Aorta (tissue), 5 donors: ENCODE data around the gene NDC1. TPM values are rescaled to one million over a fixed set of nuclear protein-coding genes. Genes with fewer than 3 reads are reported as not detected.

ENCODE experiments used
- ATAC-seq: fragments of 200-7000 bp; cut with Tn5 transposase; one replicate; pipeline ENCODE4 v1.9.1; 2022; ENCODE audit warnings: moderate library complexity; ENCODE audit not compliant: low FRiP score
- DNase-seq, 2 donors: peaks; one replicate each; pipeline ENCODE4 v3.0.0-alpha.2; 2020
- H3K27ac ChIP-seq, 2 donors: one replicate each; pipeline ENCODE4 v1.5.1; 2013; ENCODE audit warnings: low read length in 2 of 2, mild to moderate bottlenecking in 2 of 2, moderate library complexity in 2 of 2, control low read depth in 1 of 2, inconsistent platforms in 1 of 2, low read depth in 1 of 2
- H3K27me3 ChIP-seq, 2 donors: one replicate each; pipeline ENCODE4 v1.6.1; 2013; ENCODE audit warnings: control low read depth in 1 of 2, low read length in 1 of 2, mild to moderate bottlenecking in 1 of 2, moderate library complexity in 1 of 2; ENCODE audit not compliant: insufficient read depth in 2 of 2, control insufficient read depth in 1 of 2
- H3K36me3 ChIP-seq, 2 donors: one replicate each; pipeline ENCODE4 v1.6.1; 2013; ENCODE audit warnings: control low read depth in 1 of 2, low read length in 1 of 2, mild to moderate bottlenecking in 1 of 2; ENCODE audit not compliant: insufficient read depth in 2 of 2, control insufficient read depth in 1 of 2
- H3K4me1 ChIP-seq, 2 donors: one replicate each; pipeline ENCODE4 v1.6.1; 2013; ENCODE audit warnings: low read length in 2 of 2, control low read depth in 1 of 2, mild to moderate bottlenecking in 1 of 2, moderate library complexity in 1 of 2; ENCODE audit not compliant: insufficient read depth in 2 of 2, control insufficient read depth in 1 of 2
- H3K4me3 ChIP-seq, 2 donors: one replicate each; pipeline ENCODE4 v1.5.1; 2013; ENCODE audit warnings: low read length in 2 of 2, control low read depth in 1 of 2, mild to moderate bottlenecking in 1 of 2
- H3K9me3 ChIP-seq: one replicate; pipeline ENCODE4 v1.6.1; 2013; ENCODE audit warnings: mild to moderate bottlenecking, low read length; ENCODE audit not compliant: control insufficient read depth
- WGBS, 2 donors: extraction: QIAGEN DNeasy Blood & Tissue Kit; methylation state at CpG; one replicate each; pipeline ENCODE4 v1.1.7; 2013; 5-methylcytosine and 5-hydroxymethylcytosine counted together
- intact Hi-C, 2 donors: fragments of 100-400 bp; cut with DNase I; formaldehyde crosslinking; loops; one replicate each; pipeline versions ENCODE4 v1.14.2 to v1.15.0; 2022
- polyA plus RNA-seq, 2 donors: library from polyadenylated mRNA; stranded (reverse); fragments of 200-250 nt; gene quantifications; one replicate each; pipeline ENCODE4 v1.2.3, GENCODE V29; 2013
- total RNA-seq, 2 donors: library from RNA; stranded (reverse); fragmentation: NEBNext Ultra II Directional; extraction: Animal tissue kit (Norgen Biotek cat#: 25700); gene quantifications; one replicate each; pipeline ENCODE4 v1.2.1, GENCODE V29; 2021
- donor health status: healthy with polysubstance abuse.
- donor health status: Bipolar disorder and iron deficiency.
- donor health status: DM: no; HTN: no; CAD: no.
- donor health status: DM: no; HTN: no; CAD: no.
- donor health status: DM: yes; HTN: yes; CAD: no.

Gene NDC1
- total and polyA plus RNA-seq, 4 donors, result 2.6 to 6.9 (median 5.1) TPM

DNA sequence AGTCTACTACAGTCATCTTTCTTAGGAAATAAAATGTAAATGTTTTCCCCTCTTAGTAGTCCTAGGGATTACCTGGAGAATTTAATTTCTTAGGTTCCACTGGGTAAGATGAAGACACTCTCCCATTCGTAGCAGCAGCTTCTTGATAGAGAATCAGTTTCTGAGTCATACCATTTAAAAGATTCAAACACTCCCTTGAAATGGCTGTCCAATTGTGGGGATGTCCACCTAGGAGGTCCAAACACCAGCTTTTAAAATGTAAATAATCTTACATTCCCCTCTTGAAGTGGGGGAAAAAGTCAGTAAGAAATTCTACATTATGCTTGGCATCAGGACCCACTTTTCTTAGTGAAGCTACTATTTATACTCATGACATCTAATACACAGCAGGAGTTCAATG lies 37.5 kb downstream of the NDC1 start:
- 91 to 97% methylated on average over 1 of the region's 1 CpG for WGBS, 2 donors
- Histone ChIP-seq H3K36me3 (peaks cover 0 to 4% of the 10 kb centered on the region in 2 donors), H3K9me3 (no peaks in the 10 kb centered on the region), H3K27me3 (no peaks in the 10 kb centered on the region), H3K4me3 (no peak overlapping the region), H3K4me1 (no peaks in the 10 kb centered on the region), H3K27ac (no peak overlapping the region)
- intact Hi-C loops, result no loop called here
- DNase-seq (no peak), ATAC-seq (no peak)

DNA sequence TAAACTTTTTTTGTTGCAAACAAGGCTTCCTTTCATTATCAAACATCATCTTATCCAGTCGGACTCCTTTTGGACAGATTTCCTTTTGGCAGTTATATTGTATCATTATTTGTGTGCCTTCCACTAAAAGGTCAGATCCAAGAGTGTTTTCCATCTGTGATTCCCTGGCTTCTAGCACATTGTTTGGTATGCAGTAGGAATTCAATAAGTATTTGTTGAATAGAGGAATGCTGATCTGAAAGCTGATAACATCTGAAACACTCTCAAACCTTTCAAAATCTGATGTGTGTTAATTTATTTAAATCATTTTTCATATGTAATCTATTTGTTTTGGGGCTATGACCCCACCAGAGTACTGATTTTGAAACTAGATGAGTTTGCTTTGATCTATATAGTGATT lies 39.0 kb downstream of the NDC1 start:
- ATAC-seq (no peak), DNase-seq (no peak)
- Histone ChIP-seq H3K4me3 (no peak overlapping the region), H3K27ac (no peak overlapping the region), H3K36me3 (peaks cover 0 to 3% of the 10 kb centered on the region in 2 donors), H3K9me3 (no peaks in the 10 kb centered on the region), H3K4me1 (no peaks in the 10 kb centered on the region), H3K27me3 (no peaks in the 10 kb centered on the region)
- WGBS, 2 donors, result 52 to 66% methylated on average over 1 of the region's 1 CpG
- intact Hi-C loops, result no loop called here

DNA sequence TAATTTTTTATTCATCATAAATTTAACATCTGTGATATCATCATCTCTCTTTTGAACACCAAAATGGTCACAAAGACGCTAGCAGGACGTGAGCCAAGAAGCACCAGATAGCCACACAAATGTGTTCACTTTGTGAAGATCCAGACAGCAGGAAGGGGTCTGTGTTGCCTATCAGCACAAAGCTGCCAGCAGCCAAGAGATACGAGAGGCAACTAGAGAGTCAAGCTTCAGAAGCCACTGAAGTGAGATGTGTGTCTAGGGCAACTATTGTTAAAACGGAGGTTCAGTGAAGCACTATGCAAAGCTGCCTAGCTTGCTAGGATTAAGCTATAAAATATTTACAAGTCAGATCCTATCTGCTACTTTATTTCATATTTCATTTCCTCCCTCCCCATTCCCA lies 45.3 kb downstream of the NDC1 start:
- DNase-seq (no peak), ATAC-seq (no peak)
- no peaks in the 10 kb centered on the region for H3K9me3 ChIP-seq
- peaks cover 0 to 6% of the 10 kb centered on the region in 2 donors for H3K36me3 ChIP-seq
- no peaks in the 10 kb centered on the region for H3K4me1 ChIP-seq
- 77 to 78% methylated on average over 4 of the region's 4 CpGs for WGBS, 2 donors
- intact Hi-C loops, result no loop called here
- H3K4me3 ChIP-seq, result no peak overlapping the region
- H3K27me3 ChIP-seq, result no peaks in the 10 kb centered on the region
- H3K27ac ChIP-seq, result no peak overlapping the region

DNA sequence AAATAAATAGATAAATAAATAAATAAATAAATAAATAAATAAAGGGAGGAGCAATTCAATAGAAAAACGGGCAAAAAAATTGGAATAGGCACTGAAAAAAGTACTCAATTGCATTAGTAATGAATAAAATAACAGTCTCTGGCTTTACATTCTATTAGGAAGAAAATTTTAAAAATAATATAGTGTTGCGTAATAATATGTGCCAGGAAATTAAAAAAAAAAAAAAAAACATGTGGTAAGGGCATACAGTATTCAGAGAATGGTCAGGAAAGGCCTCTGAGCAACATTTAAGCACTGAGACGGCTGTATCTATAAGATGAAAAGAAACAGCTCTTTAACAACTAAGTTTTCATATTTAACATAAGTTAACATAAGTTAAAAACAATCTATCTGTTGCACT lies 50.4 kb downstream of the NDC1 start:
- no peaks in the 10 kb centered on the region for H3K9me3 ChIP-seq
- peaks cover 0 to under 1% of the 10 kb centered on the region in 2 donors for H3K36me3 ChIP-seq
- H3K27ac ChIP-seq, result no peak overlapping the region
- H3K27me3 ChIP-seq, result no peaks in the 10 kb centered on the region
- intact Hi-C loops, result no loop called here
- WGBS, 2 donors, result 96 to 97% methylated on average over 3 of the region's 3 CpGs
- DNase-seq, result no peak
- no peaks in the 10 kb centered on the region for H3K4me1 ChIP-seq
- ATAC-seq, result no peak
- H3K4me3 ChIP-seq, result no peak overlapping the region

DNA sequence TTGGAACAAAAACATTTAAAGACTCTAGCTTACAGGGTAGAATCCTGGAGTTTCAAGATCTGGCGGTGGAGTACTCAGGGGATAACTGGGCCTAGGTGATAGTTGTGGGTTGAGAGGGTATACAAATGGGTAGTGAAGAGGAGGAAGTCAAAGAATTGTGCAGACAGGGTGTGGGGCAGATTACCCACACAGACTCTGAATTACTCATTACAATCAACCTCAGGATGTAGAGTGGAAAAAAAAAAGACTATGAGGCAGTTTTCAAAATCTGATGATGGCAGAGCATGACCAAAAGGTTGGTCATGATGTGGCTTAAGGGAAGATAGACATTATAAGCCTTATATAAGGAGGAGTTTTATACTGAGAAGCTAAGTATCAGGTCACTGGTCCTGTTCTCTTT lies 55.0 kb downstream of the NDC1 start:
- no peak overlapping the region for H3K27ac ChIP-seq
- intact Hi-C loops, result no loop called here
- H3K4me3 ChIP-seq, result no peak overlapping the region
- H3K27me3 ChIP-seq, result no peaks in the 10 kb centered on the region
- H3K4me1 ChIP-seq, result no peaks in the 10 kb centered on the region
- ATAC-seq (no peak), DNase-seq (no peak)
- 89 to 91% methylated on average over 1 of the region's 1 CpG for WGBS, 2 donors
- peaks cover 0 to 3% of the 10 kb centered on the region in 2 donors for H3K36me3 ChIP-seq
- no peaks in the 10 kb centered on the region for H3K9me3 ChIP-seq

DNA sequence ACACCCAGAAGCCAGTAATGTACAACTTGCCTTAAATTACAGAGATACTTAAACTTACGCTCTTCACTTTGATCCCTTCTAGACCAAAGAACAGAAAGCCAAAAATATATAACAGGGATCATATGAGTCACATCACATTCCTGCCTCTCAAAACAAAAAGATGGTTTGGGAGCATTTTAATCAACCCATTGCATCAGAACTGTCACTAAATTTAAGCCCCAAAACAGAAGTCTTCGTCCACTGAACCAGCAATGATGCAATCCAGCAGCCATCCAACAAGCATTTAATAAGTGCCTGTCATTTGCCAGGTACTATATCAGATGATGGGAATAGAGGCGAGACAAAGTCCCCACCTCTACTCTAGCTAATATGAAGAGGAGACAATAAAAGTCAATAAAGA lies 56.4 kb downstream of the NDC1 start:
- WGBS, 2 donors, result 88 to 90% methylated on average over 3 of the region's 3 CpGs
- Histone ChIP-seq H3K27ac (no peak overlapping the region), H3K4me3 (no peak overlapping the region), H3K27me3 (no peaks in the 10 kb centered on the region), H3K36me3 (peaks cover 0 to 3% of the 10 kb centered on the region in 2 donors), H3K4me1 (no peaks in the 10 kb centered on the region), H3K9me3 (no peaks in the 10 kb centered on the region)
- ATAC-seq, result no peak
- no peak for DNase-seq
- intact Hi-C loops, result no loop called here

DNA sequence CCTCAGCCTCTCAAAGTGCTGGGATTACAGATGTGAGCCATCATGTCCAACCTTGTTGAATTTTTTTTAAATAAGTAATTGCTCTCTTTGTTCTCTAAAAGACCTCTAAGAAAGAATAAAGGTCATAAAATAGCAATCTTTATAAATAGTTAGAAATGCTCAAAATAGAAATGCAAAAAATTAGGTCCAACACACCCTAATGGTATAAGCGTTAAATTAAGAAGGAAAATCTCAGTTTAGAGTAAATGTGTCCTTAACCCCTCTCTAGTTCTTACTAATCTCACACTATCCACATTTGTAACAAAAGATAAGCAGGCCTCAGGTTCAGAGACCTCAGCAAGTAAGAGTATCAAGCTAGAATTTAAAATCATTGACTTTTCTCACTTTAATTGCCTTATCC lies 60.8 kb downstream of the NDC1 start:
- Histone ChIP-seq H3K27me3 (no peaks in the 10 kb centered on the region), H3K27ac (no peak overlapping the region), H3K4me3 (no peak overlapping the region), H3K4me1 (no peaks in the 10 kb centered on the region), H3K9me3 (no peaks in the 10 kb centered on the region), H3K36me3 (peaks cover 0 to 2% of the 10 kb centered on the region in 2 donors)
- ATAC-seq (no peak), DNase-seq (no peak)
- 55 to 97% methylated on average over 1 of the region's 1 CpG for WGBS, 2 donors
- intact Hi-C loops, result no loop called here

DNA sequence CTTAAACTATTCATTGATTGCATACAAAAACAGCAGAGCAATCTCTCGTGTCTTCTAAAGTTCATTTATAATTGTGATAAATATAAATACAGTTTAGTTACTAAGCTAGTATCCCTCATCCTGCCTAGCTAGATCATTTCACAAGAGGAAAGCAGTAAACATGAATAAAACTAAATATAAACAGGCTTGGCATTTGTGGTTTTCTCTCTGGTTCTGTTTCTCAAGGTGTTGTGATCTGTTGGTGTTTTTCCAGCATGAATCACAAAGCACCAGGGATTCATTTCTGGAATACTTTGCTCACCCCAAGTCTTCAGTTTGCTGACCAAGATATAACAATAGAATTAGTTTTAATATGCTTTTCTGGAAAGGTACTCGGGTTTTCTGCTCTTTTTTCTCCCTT lies 66.4 kb downstream of the NDC1 start:
- Histone ChIP-seq H3K4me3 (no peak overlapping the region), H3K36me3 (peaks cover 0 to 4% of the 10 kb centered on the region in 2 donors), H3K27me3 (no peaks in the 10 kb centered on the region), H3K4me1 (no peaks in the 10 kb centered on the region), H3K9me3 (no peaks in the 10 kb centered on the region), H3K27ac (no peak overlapping the region)
- WGBS, 2 donors, result 90 to 92% methylated on average over 2 of the region's 2 CpGs
- DNase-seq, result no peak
- intact Hi-C loops, result no loop called here
- no peak for ATAC-seq

DNA sequence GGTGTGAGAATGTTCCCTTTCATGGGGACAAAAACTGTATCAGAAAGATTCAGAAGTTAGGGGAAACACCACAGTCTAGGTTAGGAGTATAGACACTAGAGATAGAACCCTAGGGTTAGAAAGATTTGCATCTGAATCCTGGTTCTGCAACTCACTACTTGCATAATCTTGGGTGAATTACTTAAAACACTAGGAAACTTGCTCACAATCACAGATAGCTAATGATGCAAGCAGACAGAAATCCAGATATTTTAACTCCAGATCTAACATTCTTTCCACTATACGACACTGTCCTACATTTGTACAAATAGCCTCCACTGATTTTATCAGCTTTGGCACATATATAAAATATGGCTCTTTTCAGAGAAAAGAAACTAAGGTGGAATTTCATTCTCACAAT lies 68.3 kb downstream of the NDC1 start:
- no peaks in the 10 kb centered on the region for H3K9me3 ChIP-seq
- H3K36me3 ChIP-seq, result peaks cover 0 to 4% of the 10 kb centered on the region in 2 donors
- H3K4me1 ChIP-seq, result no peaks in the 10 kb centered on the region
- whole genome bisulfite sequencing, 2 donors, result 95 to 97% methylated on average over 1 of the region's 1 CpG
- no peak overlapping the region for H3K4me3 ChIP-seq
- no peak for DNase-seq
- H3K27me3 ChIP-seq, result no peaks in the 10 kb centered on the region
- intact Hi-C loops, result no loop called here
- H3K27ac ChIP-seq, result no peak overlapping the region
- no peak for ATAC-seq
